Stimulated activated CD4-positive, alpha-beta T cell treated with anti-CD3 and anti-CD28 coated beads, Interleukin-12 subunit alpha, Interleukin-12 subunit beta, amount 100 ng/mL, for 48 hours (primary cell): ENCODE results near the gene KCNG4.
"Not testable (repeated sequence)": the region's sequence is repeated elsewhere in the genome, so short reads cannot be mapped to it uniquely, and the experiment has no call there.

Experiments used
- DNase-seq, 3 donors: peaks; one replicate each; pipeline ENCODE4 v3.0.0-alpha.2; 2020; ENCODE audit warnings: low read depth in 2 of 3, low spot score in 1 of 3

The KCNG4 gene

DNA sequence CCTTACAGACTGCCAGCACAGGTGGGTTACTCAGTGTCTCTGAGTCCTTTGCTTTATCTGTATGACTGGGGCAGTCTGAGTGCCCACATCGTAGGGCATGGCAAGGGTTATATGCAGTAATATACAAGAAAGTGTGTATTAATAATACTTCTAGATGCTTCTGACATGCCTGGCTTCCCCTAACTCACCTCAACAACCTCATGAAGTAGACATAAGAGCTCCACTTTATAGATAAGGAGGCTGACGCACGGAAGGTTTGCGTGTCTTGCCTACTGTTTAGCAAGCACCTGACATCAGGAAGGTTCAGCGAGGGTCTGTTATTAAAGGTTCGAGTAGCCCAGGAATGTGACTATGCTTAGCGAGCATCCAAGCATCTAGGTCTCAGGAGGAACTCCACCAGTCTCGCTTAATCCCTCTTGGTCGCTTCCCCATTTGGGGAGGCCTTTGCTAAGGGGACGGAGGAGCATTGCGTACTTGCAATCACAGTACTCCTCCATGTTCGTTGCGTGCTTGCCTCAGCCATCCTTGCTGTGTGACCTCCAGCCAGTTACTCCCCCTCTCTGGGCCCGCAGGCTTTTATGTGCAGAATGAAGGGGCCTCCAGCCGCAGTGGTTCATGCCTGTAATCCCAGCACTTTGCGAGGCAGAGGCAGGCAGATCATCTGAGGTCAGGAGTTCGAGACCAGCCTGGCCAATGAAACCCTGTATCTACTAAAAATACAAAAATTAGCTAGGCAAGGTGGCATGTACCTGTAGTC, 1.6 kb downstream of the KCNG4 start:
- no peak for DNase-seq

DNA sequence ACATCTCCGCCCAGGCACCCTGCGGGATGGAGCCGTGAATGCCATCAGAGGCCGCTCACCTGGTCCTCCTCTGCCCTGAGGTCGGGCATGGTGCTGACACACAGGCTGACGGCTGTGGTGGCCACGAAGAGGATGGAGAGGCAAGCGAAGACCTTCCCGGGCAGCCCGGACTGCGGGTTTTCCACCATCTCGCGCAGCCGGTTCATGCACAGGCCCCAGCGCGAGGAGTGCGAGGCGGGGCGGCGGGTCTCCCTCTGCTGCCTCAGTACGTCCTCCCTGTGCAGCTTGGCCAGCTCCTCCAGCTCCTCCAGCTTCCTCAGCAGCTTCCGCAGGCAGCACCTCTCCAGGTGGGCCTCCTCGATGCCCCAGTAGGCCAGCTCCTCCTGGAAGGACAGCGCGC, 3.1 kb downstream of the KCNG4 start:
- no peak for DNase-seq

DNA sequence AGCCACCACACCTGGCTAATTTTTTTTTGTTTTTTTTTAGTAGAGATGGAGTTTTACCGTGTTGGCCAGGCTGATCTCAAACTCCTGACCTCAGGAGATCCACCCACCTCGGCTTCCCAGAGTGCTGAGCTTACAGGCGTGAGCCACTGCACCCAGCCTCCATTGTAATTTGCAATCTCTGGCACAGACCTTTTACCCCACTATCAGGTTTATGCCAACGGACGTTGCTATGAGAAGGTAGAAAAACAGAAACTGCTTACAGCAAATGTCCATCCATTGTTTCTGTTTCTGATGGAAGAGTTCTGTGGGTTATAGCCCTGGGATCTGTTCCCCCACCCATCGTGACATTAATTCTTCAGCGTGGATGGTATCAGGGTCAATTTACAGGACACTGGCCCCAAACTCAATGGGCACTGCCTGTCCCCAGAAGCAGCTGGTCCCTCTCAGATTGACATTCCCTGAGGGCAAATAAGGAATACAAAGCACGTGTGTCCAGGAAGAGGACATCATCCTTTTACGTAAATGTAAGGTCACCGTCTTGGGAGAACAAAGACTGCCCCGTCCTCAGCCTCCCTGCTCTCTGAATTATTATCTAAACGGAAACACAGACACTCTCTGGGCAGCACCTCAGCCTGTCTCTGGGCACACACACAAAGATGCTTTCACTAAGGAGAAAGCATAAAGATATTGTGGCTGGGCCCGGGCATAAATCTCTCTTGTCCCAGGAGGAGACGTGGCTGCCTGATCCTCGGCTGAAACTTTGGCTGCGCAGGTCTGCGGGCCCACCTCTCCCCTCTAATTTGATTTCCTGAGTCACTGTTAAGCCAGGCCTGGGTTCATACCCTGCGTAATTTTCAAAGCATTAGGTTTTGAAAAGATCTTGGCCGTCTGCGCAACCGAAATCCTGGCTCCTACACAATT, 5.2 kb downstream of the KCNG4 start:
- DNase-seq, result no peak

DNA sequence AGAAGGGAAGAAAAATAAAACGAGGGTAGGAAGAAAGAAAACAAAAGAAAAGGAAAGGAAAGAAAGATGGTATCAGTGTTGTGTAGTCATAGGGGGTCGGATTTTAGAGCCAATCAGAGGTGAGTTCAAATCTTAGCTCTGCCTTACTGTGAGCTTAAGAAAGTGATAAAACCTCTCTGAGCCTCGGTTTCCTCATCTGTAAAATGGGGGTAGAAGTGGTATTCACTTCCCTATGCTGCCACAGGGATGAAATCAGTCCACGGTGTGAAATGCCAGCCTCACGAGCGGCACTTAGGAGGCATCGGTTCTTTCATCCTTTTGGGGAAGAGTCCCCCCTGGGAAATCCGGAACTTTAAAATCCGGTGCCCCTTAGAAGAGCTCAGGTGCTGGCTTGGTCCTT, 6.1 kb downstream of the KCNG4 start:
- no peak for DNase-seq

DNA sequence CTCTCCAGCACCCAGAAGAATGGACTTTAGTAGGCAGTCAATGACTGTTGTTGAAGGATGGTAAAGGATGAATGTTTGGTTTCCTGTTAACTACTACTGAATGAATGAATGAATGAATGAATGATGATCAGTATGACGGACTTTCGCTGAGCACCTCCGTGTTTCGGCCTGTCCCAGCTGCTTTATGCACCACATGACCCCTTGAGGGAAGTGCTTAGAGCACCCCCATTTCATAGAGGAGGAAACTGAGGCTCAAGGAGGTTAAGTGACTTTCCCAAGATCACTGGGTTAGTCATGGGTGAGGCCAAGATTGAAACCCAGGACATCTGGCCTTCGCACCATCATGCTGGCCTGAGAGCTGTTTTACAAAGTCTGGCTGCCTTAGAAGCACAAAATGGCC, 6.8 kb downstream of the KCNG4 start:
- DNase-seq, result no peak

DNA sequence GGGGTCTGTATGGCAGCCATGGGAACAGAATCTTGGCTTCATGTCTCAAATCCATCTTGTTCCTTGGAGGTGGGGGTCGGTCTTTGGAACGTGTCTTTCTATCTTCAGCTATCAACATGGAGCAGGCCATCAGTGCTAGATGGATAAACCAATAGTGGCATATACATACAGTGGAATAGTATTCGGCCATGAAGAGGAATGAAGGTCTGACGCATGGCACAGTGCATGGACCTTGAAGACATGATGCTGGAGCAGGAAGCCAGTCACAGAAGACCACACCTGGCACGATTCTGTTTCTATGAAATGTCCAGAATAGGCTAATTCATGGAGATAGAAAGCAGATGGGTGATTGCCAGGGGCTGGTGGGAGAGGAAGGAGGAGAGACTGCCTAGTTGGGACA, 7.8 kb downstream of the KCNG4 start:
- DNase-seq, result no peak

DNA sequence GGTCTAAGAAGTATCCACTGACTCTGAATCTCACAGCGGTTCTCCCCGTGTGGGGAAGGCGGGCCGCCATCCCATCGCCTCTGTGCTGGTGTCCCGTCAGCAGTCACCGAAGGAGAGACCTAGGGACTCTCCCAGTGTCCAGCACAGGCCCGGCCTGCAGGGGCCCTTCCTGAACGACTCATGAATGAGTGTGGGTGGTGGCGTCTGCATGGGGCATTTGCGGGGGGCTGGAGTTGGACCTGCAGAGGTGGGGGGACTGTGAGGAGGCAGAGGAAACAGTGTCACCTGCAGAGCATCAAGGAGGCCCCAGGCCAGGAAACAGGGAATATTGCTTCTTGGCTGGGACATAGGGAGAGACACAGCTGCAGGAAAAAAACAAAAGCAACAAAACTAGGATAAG, 10.3 kb downstream of the KCNG4 start:
- DNase-seq, result no peak

DNA sequence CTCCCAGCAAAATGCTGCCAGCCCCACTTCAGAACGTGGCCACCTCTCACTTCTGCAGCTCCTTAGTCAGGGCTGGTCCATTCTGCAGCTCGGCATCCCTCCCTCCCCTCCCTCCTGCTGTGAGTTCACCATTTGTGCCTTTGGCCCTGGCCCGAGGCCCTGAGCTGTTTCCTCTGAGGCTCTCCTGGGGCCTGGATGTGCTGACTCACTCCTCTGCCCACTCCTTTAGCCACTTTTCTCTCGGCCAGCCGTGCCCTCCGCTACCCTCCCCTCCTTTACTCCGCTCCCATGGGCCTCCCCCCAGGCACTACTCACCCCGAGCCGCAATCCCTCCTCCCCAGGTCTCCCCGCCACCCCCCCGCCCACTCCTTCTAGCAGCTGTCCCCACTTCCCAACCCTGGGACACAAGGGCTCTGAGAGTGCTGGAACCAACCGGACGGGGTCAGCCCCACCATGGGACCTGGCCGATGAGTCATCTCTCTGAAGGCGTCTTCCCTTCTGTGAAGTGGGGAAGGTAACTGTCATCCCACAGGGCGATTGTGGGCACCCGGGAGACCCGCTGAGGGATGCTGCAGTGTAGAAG, 11.5 kb downstream of the KCNG4 start:
- no peak for DNase-seq

DNA sequence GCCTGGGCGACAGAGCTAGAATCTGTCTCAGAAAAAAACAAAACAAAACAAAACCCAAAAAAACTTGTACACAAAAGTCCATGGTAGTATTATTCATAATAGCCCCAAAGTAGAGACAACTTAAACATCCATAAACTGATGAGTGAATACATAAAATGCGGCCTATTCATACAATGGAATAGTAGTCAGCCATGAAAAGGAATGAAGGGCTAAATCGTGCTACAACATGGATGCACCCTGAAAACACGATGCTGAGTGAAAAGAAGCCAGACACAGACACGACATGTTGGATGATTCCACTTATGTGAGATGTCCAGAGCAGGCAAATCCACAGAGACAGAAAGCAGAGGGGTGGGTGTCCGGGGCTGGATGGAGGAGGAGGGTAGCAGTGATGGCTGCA, 12.3 kb downstream of the KCNG4 start:
- DNase-seq, result no peak

DNA sequence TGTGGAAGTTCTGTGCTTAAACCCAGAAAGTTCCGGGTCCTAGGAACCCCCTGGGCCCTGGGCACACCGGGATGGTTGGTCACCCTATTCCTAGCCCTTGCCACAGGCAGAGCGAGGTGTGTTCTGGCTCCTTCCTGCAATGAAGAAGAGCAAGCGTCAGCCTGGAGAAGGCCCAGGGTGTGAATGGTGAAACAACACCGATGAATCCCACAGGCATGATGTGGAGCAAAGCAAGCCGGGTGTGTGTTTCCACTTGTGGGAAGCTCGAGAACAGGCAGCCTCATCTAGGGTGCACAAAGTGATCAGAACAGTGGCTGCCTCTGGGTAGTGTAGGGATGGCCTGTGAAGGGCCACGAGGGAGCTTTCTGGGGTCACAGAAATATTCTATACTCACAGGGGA, 13.8 kb downstream of the KCNG4 start:
- DNase-seq, result no peak

DNA sequence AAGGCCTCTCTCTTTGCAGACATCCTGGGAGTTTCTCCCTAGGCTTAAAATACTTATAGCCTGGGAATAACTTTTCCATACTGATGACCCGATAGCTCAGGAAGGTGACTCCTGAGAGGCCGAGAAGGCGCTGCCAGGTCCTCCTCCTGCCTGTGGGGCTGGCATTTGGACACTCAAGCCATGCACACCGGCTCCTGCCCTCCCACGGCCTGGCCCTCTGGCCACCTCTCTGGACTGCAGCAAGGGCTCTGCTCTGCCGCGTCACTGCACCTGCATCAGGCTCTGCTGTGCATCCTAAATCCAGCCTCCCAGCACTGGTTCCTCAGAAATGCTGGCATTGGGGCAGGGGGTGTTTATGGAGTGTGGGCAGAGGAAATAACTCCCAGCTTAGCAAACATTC, 14.2 kb downstream of the KCNG4 start:
- DNase-seq, result no peak

DNA sequence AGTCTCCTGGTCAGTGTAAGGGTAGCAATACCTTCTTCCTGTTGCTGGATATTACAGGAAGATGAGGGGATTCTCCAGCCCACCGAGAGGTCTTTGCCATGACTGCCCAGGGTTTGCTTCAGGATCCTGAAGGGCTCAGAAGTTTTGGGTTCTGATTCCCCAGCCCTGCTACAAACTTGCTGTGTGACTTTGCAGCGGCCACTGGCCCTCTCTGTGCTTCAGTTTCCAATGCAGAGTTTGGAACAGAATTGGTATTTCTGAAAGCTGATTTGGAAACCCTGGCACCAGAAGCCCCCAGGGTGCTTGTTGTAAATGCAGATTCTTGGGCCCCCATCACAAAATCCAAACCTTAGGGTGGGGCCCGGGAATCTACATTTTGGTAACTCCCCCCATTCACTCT, 14.7 kb downstream of the KCNG4 start:
- DNase-seq, result no peak

DNA sequence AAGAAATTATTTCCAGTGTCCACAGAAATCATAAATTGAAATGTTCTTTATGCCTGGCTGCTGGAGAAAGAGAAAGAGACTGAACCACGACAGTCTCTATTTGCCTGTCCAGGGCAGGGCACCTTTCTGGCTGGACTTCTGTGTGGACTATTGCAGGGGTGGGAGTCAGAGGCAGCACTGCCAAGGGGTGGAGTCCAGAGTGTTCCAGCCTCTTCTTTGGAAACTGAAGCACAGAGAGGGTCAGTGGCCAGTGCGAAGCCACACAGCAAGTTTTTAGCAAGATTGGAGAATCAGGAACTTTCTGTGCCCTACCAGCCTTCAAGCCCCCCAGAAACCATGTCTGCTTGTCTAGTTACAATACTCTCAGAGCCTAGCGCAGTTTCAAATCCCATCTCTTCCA, 15.3 kb downstream of the KCNG4 start:
- DNase-seq, result no peak

DNA sequence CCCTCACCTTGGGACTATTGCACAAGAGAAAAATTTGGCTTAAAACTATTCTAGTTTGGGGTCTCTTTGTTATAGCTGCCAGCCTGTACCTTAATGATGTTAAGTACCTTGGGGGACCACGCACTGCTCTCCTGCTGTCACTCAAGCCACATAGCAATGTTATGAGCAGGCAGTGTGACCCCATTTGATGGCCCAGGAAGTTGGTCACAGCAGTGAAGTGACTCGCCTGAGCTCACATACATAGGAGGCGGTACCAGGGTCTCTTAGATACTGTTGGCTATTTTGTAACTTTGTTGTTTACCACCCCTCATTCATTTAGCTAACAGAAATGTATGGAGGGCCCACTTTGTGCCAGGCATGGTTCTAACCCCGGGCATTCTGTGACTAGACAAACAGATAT, 16.4 kb downstream of the KCNG4 start:
- no peak for DNase-seq

DNA sequence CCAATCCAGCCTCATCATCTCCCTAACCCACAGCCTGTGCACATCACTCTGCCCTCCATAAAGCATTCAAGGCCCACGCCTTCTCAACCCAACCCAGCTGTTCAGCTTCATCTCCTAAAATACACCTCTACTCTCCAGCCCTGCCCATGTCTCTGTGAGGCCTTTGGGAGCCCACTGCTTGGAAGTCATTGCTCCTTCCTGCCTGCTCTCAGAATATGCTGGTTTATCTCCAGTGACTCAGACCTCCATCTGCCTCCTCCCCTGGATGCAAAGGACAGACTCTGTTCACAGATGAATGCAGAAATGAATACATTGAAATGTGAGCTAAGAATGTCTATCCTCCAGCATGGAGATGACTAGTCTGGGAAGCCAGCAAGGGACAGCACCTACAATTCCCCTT, 19.0 kb downstream of the KCNG4 start:
- DNase-seq, result no peak

DNA sequence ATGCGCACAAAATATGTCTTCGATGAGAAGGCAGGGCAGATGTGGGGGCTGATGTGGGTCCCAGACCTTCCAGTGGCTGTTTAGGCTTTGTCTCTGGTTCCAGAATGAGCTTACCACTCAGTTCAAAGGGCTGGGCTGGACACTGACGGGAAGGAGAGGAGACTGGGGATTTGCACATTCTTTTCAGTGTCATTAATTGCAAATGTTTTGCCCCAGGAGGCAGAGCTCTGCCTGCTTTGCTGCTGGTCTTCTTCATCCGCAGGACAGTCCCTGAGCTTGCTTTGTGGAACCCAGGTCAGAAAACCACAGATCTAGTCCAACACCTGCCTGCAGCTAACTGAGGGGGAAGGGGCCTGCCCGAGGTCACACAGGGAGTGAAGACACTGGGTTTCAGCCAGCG, 20.9 kb downstream of the KCNG4 start:
- DNase-seq, result no peak

DNA sequence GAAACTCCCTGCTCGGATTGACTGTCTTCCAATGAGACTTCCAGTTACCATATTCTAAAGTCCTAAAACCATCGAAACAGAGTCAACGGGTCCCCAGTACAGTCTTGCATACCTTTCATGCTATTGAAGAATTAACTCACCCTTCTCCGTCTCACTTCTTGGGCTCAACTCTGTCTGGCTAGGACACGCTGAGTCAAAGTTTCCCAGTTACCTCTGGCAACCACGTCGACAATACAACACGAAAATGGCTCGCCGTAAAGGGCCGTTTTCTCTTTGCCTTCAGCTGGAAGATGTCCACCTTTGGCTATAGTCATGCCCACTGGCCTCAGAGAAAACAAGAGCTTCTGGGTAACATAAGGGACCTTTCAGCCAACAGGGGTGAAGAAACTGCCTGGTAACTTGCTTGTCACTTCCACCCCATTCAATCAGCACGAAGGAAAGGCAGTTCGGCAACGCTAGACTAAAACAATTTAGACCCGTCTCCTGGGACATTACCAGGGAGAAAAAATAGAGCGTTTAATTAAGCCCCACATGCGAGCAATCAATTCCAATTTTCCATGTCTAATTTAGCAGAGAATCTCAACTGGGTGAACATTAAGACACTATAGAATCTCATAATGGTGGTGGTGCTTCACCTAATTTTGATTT, 21.5 kb downstream of the KCNG4 start:
- no peak for DNase-seq

DNA sequence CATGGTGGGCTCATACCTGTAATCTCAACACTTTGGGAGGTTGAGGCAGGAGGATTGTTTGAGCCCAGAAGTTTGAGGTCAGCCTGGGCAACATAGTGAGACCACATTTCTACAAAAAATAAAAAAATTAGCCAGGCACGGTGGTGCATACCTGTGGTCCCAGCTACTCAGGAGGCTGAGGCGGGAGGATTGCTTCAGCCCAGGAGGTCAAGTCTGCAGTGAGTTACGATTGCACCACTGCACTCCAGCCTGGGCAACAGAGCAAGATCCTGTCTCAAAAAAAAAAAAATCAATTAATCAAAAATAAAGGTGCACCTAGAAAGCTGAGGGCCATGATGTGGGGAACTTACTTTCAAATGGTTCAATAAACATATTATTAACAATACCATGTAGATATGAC, 23.7 kb downstream of the KCNG4 start:
- DNase-seq, result not testable (repeated sequence)

DNA sequence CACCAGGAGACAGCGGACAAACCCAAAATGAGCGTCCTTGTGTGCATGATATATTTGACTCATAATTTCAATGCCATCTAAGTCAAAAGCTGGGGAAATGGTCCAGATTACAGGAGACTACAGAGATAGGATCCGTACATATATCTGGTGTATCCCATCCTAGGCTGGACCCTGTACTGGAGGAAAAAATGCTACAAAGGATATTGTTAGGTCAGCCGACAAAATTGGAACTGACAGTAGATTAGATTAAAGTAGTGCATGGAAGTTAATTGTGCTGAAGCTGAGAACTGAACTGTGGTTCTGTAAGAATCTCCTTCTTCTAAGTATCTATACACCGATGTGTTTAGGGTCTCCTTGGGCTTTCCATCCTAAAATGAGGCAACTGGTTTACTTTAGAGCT, 24.3 kb downstream of the KCNG4 start:
- no peak for DNase-seq

DNA sequence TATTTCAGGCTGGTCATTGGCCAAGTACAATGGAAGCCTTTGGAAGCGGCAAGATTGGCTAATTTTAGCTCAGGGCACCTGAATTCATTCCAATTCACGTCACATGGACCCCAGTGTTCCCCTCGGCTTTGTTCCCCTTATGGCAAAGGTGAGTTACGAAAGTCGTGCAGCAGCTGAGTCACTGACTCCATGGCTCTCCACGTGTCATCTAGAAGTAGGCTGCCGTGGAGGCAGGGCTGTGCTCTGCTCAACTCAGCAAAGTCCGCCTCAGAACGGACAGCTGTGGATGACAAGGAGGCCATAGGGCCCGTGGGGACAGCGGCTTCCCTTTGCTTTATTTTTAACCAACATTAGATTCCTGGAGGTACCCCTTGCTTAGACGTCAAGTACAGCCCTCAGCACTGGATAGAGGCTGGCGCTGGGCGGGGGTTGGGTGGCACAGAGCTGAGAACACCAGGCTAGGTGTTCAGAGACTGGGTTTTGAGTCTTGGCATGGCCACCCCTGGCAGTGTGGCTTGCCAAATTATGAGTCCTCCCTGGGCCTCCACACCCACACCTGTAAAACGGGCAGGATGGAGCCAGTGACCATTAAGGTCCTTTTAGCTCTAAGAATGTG, 25.3 kb downstream of the KCNG4 start:
- no peak for DNase-seq

DNA sequence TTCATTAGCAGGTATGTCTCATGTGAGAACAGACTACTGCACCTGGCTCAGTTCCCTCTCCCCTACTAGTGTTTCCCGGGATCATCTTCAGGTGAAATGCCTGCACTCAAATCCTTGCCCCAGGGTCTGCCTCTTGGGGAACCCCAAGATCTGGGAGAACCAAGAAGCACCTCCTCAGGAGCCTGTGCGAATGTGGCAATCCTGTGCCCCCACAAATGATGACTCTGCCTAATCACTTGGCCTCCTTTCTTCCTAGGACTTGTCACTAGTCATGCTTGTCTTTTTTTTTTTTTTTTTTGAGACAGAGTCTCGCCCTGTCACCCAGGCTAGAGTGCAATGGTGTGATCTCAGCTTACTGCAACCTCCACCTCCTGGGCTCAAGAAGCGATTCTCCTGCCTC, 27.2 kb downstream of the KCNG4 start:
- no peak for DNase-seq
